Medulla oblongata (tissue), 1 donor: Measurements from ENCODE around the gene LRTM2.
"Not testable (repeated sequence)": the region's sequence is repeated elsewhere in the genome, so short reads cannot be mapped to it uniquely, and the experiment has no call there.

ENCODE experiments used
- DNase-seq: peaks from one replicate; pipeline ENCODE4 v3.0.0-alpha.2; 2015; ENCODE audit errors: extremely low spot score

The LRTM2 gene

DNA sequence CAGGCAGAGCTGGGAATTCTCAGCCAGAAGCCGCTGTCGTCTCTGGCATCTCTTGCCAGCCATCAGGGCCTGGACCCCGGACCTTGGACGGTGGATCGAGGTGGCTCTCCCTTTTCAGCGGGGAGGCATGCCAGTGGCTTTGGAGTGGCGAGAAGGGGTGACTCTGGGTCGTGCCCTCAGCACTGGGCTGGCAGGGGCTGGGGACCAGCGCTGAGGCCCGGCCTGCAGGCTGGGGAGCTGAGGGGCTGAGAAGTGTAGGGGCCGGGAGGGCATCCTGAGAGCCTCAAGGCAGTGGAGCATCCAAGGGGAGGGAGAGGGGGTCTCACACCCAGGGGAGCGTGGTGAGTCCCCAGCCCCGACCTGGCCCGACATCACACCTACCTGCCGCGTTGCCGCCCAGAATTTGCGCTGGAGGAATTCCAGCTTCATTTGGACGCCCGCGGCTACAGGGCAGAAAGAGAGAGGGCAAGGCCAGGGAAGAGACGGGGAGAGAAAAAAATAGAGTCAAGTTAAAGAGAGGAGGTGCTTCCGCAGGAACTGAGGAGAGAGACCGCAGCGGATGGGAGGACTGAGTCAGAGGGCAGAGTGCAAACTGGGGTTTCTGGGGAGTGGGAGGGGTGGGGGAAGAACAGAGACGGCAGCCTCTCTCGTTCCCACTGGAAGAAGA lies 9.0 kb upstream of the LRTM2 start:
- DNase-seq: no peak

DNA sequence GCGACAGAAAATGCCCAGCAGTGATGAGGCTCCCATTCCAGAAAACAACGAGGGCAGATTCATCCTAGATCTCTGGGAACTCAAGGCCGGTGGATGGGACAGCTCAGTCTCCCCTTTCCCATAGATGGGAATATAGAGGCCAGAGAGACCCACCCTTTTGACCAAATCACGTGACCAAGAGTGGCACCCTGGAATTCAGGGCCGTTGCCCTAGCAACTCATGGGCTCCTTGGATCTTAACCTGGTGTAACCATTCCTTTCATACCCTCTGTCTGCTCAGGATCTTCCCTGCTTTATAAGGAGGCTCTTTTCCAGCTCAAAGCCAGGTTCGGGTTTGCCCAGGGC lies 8.4 kb upstream of the LRTM2 start:
- no peak for DNase-seq

DNA sequence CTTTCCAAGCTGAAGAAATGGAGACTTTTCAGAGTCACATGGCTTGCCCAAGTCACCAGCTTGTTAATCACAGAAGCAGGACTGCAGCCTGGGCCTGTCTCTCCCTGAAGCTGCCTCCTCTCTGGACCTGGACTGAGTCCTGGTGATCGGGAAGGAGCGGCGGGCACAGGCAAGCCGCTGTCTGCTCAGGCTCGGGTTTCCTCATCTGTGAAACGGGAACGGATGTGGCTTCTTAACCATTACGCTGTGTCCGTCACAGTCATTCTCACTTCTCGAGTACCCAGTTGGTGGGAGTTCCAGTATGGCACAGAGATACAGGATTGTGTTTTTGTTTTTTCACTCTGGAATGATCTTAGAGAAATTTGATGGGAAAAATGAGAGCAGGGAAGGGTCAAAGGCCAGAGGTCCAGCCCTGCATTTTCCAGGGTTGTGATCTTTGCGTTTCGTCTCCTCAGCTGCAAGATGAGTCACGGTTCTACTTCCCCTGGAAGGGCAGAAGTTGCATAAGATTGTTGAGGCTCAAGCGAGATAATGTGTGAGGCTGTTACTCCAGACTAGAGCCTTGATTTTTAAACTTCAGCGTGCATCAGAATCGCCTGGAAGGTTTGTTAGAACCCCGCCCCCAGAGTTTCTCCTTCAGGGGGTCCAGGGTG lies 7.6 kb upstream of the LRTM2 start:
- peak; percentile 67 for DNase-seq

DNA sequence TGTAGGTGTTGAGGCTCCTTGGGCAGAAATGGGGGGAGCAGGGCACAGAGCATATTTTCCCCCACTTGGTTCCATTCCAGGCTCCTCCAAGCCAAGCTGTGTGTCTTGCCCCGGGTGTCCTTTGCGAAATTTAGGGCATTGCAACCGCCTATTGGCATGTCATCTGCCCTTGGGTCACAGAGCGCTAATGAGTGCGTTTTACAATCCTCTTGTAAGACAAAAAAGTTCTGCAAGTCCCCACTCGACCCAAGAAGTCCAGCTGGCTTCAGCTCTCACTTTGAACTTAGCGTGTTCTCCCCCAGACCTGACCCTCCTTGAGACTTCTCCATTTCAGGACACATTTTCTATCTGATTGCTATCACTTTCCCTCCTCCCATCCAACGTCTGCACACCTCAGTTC lies 6.1 kb upstream of the LRTM2 start:
- DNase-seq: no peak

DNA sequence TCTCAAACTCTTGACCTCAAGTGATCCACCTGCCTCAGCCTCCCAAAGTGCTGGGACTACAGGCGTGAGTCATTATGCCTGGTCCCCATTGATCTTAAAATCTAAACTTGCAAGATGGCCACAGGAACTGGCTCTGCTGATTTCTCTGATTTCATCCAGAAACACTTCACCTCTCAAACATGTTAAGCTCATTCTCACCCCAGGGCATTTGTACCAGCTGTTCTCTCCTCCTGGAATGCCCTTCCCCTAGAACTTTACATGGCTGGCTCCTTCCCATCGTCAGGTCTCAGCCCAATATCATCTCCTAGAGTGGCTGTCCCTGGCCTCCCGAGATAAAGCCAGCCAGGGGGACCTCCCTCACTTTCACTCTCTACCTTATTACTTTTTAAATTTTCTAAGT lies 5.3 kb upstream of the LRTM2 start:
- DNase-seq: no peak

DNA sequence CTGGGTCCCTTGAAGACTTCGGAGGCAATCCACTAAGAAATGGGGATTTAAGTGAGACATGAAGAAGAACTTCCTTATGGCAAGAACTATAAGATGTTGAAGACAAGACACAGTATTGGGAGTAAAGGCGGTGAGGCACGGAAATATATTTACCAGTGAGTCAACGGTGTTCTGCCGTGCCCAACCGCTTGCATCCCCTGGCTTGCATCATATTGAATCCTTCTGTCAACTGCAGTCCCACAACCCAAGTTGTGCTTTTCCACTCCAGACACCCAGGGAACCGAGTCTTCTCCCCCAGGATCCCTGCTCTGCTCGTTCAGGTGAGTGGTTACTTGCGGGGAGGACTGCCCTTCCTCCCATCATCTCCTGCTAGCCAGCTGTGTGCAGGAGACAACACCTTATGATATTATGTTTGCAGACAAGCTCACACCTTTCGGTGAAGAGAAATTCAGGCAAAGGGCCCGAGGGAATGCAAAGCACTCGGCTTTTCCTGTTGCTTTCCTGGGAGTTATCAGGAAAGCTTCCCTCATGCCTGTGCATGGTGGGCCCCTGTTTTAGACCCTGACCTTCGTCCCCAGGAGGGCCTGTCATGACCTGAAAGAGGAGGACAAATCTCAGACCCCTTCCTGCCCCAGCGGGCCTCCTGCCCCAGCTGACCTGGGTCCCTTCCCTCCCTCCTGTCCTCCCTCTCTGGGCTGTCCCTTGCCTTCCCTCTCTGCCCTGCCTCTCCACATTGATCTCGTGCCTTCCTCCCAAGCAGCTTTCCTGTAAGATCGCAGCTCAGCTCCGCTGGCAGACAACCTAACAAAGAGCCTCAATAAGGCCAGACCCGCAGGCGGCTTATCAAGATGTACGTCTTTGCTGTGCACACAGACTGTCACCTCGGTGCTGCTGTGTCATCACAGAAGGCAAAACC lies 4.3 kb upstream of the LRTM2 start:
- DNase-seq: no peak

DNA sequence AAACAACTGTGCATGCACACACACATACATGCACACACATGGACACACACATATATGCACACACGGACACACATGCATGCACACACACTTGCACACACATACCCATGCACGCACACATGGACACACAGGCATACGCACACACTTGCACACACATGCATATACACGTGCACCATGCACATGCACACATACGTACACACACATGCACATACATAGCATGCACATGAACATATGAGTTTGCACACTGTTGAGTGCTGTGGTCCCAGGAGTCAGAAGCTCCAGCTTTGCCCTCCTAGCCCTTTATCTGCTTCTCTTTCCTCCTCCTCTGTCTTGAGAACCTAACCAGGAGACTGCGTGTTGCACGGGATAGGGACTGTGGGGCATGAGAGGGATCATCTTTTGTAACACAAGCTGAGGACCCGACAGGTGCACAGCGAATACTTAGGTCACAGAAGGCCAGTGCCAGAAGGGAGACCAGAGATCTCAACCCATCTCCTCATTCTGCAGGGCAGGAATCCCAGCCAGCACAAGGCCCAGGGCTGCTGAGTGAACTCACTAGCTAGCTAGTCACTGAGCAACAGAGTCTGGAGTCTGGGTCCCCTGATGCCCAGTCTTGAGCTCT lies 3.5 kb upstream of the LRTM2 start:
- DNase-seq: no peak

DNA sequence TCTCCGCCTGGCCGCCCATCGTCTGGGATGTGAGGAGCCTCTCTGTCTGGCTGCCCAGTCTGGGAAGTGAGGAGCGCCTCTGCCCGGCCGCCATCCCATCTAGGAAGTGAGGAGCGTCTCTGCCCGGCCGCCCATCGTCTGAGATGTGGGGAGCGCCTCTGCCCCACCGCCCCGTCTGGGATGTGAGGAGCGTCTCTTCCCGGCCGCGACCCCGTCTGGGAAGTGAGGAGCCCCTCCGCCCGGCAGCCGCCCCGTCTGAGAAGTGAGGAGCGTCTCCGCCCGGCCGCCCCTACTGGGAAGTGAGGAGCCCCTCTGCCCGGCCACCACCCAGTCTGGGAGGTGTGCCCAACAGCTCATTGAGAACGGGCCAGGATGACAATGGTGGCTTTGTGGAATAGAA lies 2.4 kb upstream of the LRTM2 start:
- not testable (repeated sequence) for DNase-seq

DNA sequence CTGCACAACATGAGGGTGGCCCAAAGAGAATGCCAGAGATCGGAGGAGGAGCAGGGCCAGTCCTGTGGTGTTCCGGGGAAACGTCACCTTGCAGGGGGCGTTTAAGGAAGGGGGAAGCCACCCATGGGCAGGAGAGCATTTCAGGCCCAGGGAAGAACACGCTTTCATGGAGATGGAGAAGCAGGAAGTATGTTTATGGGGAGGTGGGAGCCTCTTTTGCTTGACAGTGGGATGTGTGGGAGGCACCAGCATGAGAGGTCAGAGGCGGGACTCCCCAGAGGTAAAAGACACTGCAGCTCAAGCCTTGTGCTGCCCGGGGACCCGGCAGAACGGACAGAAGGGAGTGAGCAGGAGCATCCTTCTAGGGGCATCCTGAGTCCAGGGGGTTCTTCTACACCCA lies 1.3 kb upstream of the LRTM2 start:
- DNase-seq: no peak

DNA sequence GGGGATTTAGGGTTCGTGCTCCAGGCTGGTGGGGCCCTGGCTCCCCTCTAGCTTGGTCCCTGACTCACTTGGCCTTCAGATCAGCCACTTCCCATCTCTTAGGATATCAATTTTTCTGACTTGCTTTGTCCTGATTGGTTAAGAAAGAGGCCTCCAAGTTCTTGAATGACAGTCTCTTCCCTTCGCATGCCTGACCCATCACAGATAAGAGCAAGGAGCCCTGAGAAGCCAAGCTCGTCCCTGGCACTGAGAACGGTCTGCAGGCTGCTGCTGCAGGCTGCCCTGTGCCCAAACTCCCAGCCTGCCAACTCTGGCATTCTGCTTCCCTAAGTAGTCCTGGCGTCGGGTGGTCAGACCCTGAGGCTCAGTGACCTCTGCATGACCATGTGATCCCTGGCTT lies 794 bp upstream of the LRTM2 start:
- no peak for DNase-seq

DNA sequence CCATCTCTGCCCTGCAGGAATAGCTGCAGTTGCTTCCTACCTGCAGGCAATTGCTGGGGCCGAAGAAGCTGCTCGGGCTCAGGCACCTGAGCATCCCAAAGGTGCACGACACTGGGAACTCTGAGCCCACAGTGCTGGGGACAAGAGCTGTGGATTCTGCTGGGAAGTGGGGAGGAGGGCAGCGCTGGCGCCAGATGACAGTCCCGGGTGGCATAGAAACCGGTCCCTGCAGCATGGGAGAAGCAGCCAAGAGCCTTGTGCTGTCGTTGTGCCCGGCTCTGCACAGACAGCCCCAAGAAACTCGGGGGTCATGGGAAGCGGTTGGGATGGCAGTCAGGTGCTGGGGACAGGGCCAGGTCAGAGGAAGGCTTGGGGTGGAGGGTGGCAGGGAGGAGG lies 529 bp downstream of the LRTM2 start:
- DNase-seq: no peak

DNA sequence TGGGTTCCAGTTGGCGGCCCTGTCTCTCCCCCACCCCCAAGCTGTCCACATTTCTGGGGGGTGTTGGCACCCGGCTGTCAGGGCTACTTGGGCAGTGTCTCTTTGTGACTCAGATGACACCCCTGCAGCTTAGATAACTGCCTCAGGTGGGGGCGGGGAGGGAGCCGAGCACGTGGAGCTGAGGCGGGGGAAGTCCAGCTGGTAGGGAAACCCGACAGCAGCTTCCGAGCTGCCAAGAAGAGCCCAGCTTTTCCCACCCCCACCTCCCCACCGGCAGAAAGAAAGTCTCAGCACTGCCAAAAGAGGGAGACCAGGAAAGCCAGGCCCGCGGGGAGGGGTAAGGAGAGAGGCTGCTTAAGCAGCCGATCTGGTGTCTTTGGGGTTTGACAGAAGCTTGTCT lies 1.4 kb downstream of the LRTM2 start:
- DNase-seq: no peak

DNA sequence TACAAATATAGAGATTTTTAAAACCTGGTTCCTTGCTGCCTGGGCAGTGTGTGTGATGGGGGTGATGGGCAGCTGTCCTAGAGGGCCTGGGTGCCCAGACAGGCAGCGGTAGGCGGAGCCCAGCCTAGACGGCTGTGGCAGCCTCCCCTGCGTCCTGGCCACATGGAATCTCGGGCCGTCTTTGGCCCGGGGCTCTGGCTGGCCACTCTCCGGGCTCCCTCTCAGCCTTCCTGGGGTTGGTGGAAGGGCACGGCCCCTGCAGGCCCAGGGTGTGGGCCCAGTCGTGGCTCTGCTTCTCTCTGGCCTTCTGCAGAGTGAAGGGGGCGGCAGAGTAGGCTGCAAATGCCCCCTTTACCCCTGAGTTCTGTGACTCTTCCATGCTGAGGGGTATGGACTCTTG lies 2.3 kb downstream of the LRTM2 start:
- DNase-seq: no peak

DNA sequence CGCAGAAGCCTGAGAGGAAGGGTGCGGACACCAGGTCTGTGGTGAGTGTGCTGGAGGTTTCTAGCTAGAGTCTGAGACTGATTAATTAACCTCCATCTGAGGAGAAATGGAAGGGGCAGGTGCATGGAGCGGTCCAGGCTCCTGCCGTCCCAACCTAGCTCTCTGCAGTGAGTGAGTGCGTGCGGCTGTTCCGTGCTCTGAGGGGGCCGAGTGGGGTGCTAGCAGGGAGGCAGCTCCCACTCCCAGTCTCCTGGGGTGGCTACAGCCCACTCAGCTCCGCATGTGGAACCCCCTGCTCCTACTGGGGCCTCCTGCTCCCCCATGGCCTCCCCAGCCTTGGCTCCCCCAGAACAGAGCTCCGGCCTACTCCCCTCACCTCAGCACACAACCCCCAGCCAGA lies 2.9 kb downstream of the LRTM2 start:
- DNase-seq: no peak

DNA sequence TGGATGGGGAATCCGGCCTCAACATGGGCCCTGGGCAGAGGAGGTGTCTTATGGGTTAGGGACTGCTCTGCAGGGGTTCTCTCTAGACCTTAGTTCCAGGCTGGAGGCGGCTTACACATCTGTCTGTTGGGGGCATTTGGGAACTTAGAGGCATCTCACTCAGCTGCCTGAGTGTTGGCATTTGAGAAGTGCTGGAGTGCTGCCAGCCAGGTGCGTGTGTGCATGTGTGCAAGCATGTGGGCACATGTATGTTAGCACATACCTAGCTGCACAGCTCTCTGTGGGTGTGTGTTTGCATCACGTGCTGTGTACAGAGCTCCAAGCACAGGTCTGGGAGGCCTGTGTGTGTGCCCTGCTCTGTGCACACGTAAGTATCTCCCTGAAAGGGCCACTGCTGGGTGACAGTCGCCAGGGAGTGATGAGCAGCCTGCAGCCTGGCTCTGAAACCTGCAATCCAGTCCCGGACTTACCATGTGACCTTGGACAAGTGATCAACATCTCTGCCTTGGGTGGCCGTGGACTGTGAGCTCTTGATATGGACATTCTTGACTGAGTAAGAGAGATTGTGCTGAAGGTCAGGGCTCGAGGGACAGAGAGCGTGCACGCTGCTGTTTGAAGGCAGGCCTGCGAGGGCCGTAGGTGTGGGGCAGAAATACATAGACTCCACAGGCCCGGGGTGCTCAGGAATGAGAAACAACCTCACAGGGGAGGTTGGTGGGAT lies 5.2 kb downstream of the LRTM2 start:
- DNase-seq: no peak

DNA sequence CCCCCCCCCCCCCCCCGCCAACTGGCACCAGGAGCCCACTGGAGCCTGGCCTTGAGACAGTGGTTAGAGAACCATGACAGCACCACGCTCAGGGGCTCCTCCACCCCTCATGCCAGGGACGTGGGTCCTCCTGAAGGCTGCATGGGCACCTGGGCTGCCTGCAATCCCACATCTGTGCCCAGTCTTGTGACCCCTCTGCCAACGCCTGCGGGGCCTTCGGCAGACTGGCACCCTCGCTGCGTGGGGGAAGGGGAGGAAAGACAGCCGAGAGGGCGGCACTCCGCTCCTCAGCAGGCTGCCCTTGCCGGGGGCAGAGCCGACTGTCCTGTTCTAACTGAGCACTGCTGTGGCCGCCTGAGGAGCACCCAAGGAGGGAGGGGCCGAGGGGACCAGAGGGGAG lies 6.0 kb downstream of the LRTM2 start:
- no peak for DNase-seq

DNA sequence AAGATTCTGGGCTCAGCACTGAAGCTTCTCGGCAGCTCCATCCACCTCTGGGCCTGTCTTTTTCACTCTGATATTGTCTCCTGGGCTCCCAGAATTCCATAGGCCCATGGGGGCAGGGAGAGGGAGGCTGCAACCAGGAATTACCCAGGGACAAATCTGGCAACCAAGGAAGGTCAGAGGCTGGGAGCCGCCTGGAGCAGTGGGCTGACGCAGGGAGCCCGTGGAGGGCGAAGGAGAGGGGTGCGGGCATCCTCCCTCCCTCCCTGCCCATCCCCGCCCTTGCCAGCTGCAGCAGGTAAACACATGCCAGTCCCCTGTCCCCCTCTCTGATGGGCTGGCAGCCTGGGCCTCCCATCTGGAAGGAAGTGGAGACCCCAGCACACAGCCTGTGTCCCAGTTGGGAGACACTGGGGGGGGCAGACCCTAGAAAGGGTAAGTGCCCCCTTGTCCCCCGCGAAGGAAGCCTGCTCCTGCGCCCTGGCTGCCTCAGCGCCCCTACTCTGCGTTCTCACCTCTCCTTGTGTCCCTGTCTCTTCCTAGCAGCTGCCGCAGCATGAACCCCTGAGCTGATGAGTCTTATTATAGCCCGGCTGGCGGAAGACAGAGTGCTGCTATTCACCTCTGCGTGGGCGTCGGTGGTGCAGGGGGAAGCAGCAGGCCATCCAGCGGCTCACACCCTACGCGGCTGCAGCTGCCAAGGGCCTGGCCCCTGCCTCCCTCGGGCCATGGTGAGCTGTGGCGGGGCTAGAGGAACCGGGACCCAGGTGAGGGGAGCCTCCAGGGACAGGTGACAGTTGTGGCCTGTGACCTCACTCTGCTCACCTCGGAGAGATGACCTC lies 6.7 kb downstream of the LRTM2 start:
- DNase-seq: no peak

DNA sequence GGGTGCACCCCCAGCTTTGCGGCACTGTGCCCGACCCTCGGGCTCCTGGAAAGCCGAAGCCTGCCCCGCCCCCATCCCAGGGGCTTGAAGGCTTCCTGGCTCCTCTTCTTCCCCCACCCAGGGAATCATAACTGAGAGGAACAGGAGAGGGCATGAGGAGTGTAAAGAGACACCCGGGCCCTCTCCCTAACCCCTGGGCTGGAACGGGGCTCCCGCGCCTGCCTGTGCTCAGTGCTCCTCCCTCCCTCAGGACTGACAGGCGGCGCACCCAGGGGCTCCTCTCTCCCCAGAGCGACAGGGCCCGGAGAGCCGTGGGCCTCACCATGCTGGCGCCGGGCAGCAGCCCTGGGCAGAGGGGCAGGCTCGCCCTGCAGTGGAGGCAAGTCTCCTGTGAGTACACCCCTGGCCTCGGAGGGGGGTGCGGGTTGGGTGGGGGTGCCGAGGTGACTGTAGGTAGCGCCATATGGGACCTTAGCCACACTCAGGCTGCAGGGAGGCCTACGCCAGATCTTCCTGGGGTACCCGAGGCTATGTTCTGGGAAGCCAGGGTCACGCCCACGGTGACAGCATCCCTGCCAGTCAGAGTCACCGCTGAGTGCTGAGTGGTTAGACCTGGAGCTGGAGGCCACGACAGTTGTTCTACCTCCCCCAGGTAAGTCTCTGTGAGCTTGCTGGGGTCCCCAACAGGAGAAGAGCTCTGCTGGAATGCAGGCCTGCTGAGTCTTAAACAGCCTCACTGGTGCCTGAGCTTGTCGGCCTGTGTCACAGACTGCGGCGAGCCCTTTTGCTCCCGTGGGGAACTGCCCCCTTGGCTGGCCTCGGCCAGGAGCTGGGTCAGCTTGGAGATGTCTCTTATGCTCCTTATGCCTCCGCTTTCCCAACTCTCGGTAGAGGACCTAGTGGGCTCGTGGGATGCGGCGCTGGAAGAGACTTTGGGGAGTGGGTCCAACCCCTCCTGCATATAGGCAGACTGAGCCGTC lies 7.8 kb downstream of the LRTM2 start:
- DNase-seq: no peak

DNA sequence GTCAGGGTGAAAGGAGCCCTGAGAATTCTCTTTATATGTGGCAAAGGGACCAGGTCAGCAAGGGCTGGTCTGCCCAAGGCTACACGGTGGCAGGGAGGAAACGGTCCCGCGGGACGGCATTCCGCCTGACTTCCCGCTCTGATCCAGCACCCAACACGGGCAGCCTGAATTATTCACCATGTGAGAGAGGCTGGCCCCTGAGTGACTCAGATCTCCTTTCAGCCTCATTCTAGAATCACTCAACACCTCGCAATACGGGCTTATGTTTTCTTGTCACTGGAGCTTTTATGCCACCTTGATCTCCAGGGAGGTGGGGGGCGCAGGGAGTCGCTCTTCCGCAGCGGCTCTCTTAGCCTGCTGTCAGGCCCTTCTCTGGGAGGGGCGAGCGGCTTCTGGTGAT lies 8.5 kb downstream of the LRTM2 start:
- DNase-seq: no peak
